SK-N-SH treated with all-trans-retinoic acid at 6 μM for 48 hours (cell line): ENCODE measurements around the gene SFT2D1.

Source experiments
- ATAC-seq: fragments of 200-7000 bp; cut with Tn5 transposase; 3 replicates; pipeline ENCODE4 v1.9.1; 2020; ENCODE audit warnings: mild to moderate bottlenecking, moderate library complexity
- ARNTL ChIP-seq: fragments of 450-650 bp; formaldehyde crosslinking; IDR thresholded peaks from 2 replicates; pipeline ENCODE4 v1.5.0; 2020; ENCODE audit warnings: low read depth, mild to moderate bottlenecking, moderate library complexity, borderline replicate concordance
- BACH2 ChIP-seq: fragments of 250-450 bp; sonication (Bioruptor Pico); IDR thresholded peaks from 2 replicates; pipeline ENCODE4 v1.9.0; 2021; ENCODE audit warnings: mild to moderate bottlenecking, borderline replicate concordance
- CREB5 ChIP-seq: fragments of 250-450 bp; sonication (Bioruptor Pico); IDR thresholded peaks from 2 replicates; pipeline ENCODE4 v1.5.1; 2020; ENCODE audit warnings: low read depth, mild to moderate bottlenecking, moderate library complexity
- CSDC2 ChIP-seq: fragments of 250-450 bp; sonication (Bioruptor Pico); IDR thresholded peaks from 2 replicates; pipeline ENCODE4 v1.5.0; 2020; ENCODE audit warnings: mild to moderate bottlenecking, moderate library complexity
- CSRNP3 ChIP-seq: fragments of 250-450 bp; sonication (Bioruptor Pico); IDR thresholded peaks from 2 replicates; pipeline ENCODE4 v1.5.1; 2021; ENCODE audit warnings: mild to moderate bottlenecking, moderate library complexity
- ESRRG ChIP-seq: fragments of 250-450 bp; sonication (Bioruptor Pico); IDR thresholded peaks from 2 replicates; pipeline ENCODE4 v1.6.1; 2021; ENCODE audit warnings: mild to moderate bottlenecking
- GLIS3 ChIP-seq: fragments of 250-450 bp; sonication (Bioruptor Pico); IDR thresholded peaks from 2 replicates; pipeline ENCODE4 v1.5.0; 2020; ENCODE audit warnings: mild to moderate bottlenecking, moderate library complexity
- ISL1 ChIP-seq: fragments of 250-450 bp; sonication (Bioruptor Pico); IDR thresholded peaks from 2 replicates; pipeline ENCODE4 v2.1.2; 2022; ENCODE audit warnings: mild to moderate bottlenecking, moderate library complexity
- OSR1 ChIP-seq: fragments of 250-450 bp; sonication (Bioruptor Pico); IDR thresholded peaks from 2 replicates; pipeline ENCODE4 v1.8.0; 2022; ENCODE audit warnings: moderate library complexity, mild to moderate bottlenecking, inconsistent platforms
- POU6F1 ChIP-seq: fragments of 250-450 bp; sonication (Bioruptor Pico); IDR thresholded peaks from 2 replicates; pipeline ENCODE4 v1.8.0; 2021; ENCODE audit warnings: low read depth, mild to moderate bottlenecking, moderate library complexity, borderline replicate concordance
- PPARA ChIP-seq: fragments of 250-450 bp; sonication (Bioruptor Pico); IDR thresholded peaks from 2 replicates; pipeline ENCODE4 v1.5.0; 2020; ENCODE audit warnings: mild to moderate bottlenecking, borderline replicate concordance
- RARB ChIP-seq: fragments of 250-450 bp; sonication (Bioruptor Pico); IDR thresholded peaks from 2 replicates; pipeline ENCODE4 v1.8.0; 2021; ENCODE audit warnings: mild to moderate bottlenecking, moderate library complexity
- SNAI2 ChIP-seq: fragments of 250-450 bp; sonication (Bioruptor Pico); IDR thresholded peaks from 2 replicates; pipeline ENCODE4 v1.5.0; 2020; ENCODE audit warnings: mild to moderate bottlenecking, moderate library complexity
- TCF4 ChIP-seq: fragments of 250-450 bp; sonication (Bioruptor Pico); IDR thresholded peaks from 2 replicates; pipeline ENCODE4 v1.8.0; 2021; ENCODE audit warnings: mild to moderate bottlenecking, moderate library complexity, borderline replicate concordance
- TOX ChIP-seq: fragments of 250-450 bp; sonication (Bioruptor Pico); IDR thresholded peaks from 2 replicates; pipeline ENCODE4 v1.8.0; 2021; ENCODE audit warnings: mild to moderate bottlenecking, moderate library complexity, borderline replicate concordance
- TSHZ2 ChIP-seq: fragments of 250-450 bp; sonication (Bioruptor Pico); IDR thresholded peaks from 2 replicates; pipeline ENCODE4 v1.5.0; 2020; ENCODE audit warnings: mild to moderate bottlenecking, moderate library complexity
- TF ChIP-seq, protein P1 (sequence below): fragments of 250-450 bp; sonication (Bioruptor Pico); IDR thresholded peaks from 2 replicates; pipeline ENCODE4 v1.8.0; 2020; ENCODE audit warnings: mild to moderate bottlenecking, moderate library complexity, borderline replicate concordance

SFT2D1 gene

GRCh38 chr6:166366921-166367320, 24.6 kb upstream of the SFT2D1 start:
- TF ChIP-seq BACH2 (CRISPR knock-in tag) (no peak), ARNTL (CRISPR knock-in tag) (no peak)
- TF ChIP-seq, protein P1, sequence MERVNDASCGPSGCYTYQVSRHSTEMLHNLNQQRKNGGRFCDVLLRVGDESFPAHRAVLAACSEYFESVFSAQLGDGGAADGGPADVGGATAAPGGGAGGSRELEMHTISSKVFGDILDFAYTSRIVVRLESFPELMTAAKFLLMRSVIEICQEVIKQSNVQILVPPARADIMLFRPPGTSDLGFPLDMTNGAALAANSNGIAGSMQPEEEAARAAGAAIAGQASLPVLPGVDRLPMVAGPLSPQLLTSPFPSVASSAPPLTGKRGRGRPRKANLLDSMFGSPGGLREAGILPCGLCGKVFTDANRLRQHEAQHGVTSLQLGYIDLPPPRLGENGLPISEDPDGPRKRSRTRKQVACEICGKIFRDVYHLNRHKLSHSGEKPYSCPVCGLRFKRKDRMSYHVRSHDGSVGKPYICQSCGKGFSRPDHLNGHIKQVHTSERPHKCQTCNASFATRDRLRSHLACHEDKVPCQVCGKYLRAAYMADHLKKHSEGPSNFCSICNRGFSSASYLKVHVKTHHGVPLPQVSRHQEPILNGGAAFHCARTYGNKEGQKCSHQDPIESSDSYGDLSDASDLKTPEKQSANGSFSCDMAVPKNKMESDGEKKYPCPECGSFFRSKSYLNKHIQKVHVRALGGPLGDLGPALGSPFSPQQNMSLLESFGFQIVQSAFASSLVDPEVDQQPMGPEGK: no peak
- TF ChIP-seq, all 23 proteins: peak for 0

GRCh38 chr6:166365806-166366205, 23.5 kb upstream of the SFT2D1 start:
- ATAC-seq: no peak
- TF ChIP-seq PPARA (CRISPR knock-in tag) (no peak), RARB (CRISPR knock-in tag) (no peak), OSR1 (no peak), ESRRG (CRISPR knock-in tag) (no peak), SNAI2 (CRISPR knock-in tag) (no peak), TOX (CRISPR knock-in tag) (no peak)

More at GRCh38 chr6:166366921-166367320, 24.6 kb upstream of the SFT2D1 start:
- no peak for ATAC-seq

DNA sequence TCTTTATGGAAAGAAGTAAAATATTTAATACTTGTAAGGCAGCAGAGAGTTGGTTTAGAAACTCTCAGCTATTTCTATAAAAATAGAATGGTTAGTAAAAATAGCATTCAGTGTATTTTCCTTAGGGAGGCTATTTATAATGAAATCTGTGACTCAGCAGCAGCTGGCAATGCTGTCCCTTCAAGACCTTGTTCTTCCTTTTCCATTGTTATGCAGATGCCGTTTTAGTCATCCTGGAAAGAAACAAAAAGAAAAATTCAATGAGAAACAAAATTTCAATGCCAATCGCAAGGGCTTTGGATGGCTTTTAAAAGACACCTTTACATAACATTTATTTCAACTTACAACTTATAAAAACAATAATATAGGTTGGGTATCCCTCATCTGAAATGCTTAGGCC, 22.9 kb upstream of the SFT2D1 start:
- no peak for ATAC-seq

More for the DNA sequence above, 22.9 kb upstream of the SFT2D1 start:
- no peak for TF ChIP-seq CSDC2 (CRISPR knock-in tag)
- no peak for TF ChIP-seq CREB5 (CRISPR knock-in tag)
- TF ChIP-seq ISL1 (CRISPR knock-in tag): no peak
- TF ChIP-seq GLIS3 (CRISPR knock-in tag): no peak
- TF ChIP-seq TSHZ2 (CRISPR knock-in tag): no peak
- no peak for TF ChIP-seq POU6F1 (CRISPR knock-in tag)
- no peak for TF ChIP-seq ARNTL (CRISPR knock-in tag)
- TF ChIP-seq, protein P1: no peak
- no peak for TF ChIP-seq OSR1
- TF ChIP-seq BACH2 (CRISPR knock-in tag): no peak
- TF ChIP-seq SNAI2 (CRISPR knock-in tag): no peak
- no peak for TF ChIP-seq CSRNP3 (CRISPR knock-in tag)
- no peak for TF ChIP-seq ESRRG (CRISPR knock-in tag)
- no peak for TF ChIP-seq TCF4 (CRISPR knock-in tag)
